Neural progenitor cell (in vitro differentiated cells): ENCODE measurements around the gene KLKB1.

Source experiments
- CTCF ChIP-seq: fragments of 200-600 bp; sonication (generic); IDR thresholded peaks from 2 replicates; pipeline ENCODE4 v1.5.1; 2017; ENCODE audit warnings: antibody characterized with exemption, mild to moderate bottlenecking
- EZH2phosphoT487 ChIP-seq: fragments of 200-600 bp; sonication (generic); IDR thresholded peaks from 2 replicates; pipeline ENCODE4 v1.6.1; 2017; ENCODE audit warnings: antibody characterized with exemption

- TF ChIP-seq CTCF (no peak), EZH2phosphoT487 (no peak)
Measured at GRCh38 chr4:186205156-186205555, 22.2 kb upstream of the KLKB1 start.
